ENCODE data around the gene PHOSPHO2.

PHOSPHO2 gene

GRCh38 chr2:169659320-169659719 is 34.9 kb upstream of the PHOSPHO2 start:
- no peak overlapping the region for H3K4me3 ChIP-seq (ENCODE audit: control insufficient read depth, low read depth, low read length)
- TF ChIP-seq, protein P1, sequence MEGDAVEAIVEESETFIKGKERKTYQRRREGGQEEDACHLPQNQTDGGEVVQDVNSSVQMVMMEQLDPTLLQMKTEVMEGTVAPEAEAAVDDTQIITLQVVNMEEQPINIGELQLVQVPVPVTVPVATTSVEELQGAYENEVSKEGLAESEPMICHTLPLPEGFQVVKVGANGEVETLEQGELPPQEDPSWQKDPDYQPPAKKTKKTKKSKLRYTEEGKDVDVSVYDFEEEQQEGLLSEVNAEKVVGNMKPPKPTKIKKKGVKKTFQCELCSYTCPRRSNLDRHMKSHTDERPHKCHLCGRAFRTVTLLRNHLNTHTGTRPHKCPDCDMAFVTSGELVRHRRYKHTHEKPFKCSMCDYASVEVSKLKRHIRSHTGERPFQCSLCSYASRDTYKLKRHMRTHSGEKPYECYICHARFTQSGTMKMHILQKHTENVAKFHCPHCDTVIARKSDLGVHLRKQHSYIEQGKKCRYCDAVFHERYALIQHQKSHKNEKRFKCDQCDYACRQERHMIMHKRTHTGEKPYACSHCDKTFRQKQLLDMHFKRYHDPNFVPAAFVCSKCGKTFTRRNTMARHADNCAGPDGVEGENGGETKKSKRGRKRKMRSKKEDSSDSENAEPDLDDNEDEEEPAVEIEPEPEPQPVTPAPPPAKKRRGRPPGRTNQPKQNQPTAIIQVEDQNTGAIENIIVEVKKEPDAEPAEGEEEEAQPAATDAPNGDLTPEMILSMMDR (conservative IDR thresholded peaks at IDR 0.05; ENCODE audit: control insufficient read depth, insufficient read depth, low read depth, low read length) = no peak
- DNase-seq (ENCODE audit: low read depth) = no peak

DNA sequence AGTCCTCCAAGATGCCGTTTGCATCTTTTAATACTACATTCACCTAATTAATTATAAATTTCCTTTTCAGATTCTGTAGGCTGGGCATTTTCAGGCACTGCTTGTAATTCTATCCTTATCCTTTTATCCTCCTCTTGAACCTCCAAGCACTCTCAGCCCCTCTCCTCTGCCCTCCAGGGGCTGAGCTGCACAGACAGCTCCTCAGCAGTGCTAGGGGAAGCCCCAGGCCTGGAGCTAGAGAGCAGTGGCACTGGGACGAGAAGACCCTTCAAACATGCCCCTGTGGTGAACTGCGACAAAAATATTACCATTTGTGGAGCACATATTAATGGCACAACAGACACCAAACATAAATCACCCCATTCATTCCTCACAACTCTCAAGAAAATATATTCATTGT is 33.0 kb upstream of the PHOSPHO2 start:
- no peak overlapping the region for H3K4me3 ChIP-seq (ENCODE audit: control insufficient read depth, low read depth, low read length)
- TF ChIP-seq, protein P1 (conservative IDR thresholded peaks at IDR 0.05; ENCODE audit: control insufficient read depth, insufficient read depth, low read depth, low read length) = no peak
- no peak for DNase-seq (ENCODE audit: low read depth)

- H3K4me3 ChIP-seq (ENCODE audit: control insufficient read depth, low read depth, low read length) = no peak overlapping the region
- TF ChIP-seq, protein P1 (conservative IDR thresholded peaks at IDR 0.05; ENCODE audit: control insufficient read depth, insufficient read depth, low read depth, low read length) = no peak
- no peak for DNase-seq (ENCODE audit: low read depth)
Observed at GRCh38 chr2:169662744-169663143, 31.5 kb upstream of the PHOSPHO2 start.

DNA sequence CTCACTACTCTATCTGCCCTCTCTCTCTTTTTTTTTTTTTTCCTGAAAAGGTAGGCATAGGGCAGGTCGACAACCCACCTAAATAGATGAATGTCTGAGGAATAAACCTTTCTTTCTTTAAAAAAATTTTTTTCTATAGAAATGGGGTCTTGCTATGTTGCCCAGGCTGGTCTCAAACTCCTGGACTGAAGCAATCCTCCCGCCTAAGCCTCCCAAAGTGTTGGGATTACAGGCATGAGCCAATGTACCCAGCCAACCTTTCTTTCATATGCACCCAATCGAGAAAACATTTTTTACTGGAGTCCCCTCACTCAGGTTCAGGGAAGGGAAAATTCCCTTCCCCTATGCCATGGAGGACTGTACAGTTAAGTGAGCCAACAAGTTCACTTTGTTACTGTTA is 31.0 kb upstream of the PHOSPHO2 start:
- DNase-seq (ENCODE audit: low read depth) = no peak
- TF ChIP-seq, protein P1 (conservative IDR thresholded peaks at IDR 0.05; ENCODE audit: control insufficient read depth, insufficient read depth, low read depth, low read length) = no peak
- H3K4me3 ChIP-seq (ENCODE audit: control insufficient read depth, low read depth, low read length) = no peak overlapping the region

- no peak for DNase-seq (ENCODE audit: low read depth)
- TF ChIP-seq, protein P1 (conservative IDR thresholded peaks at IDR 0.05; ENCODE audit: control insufficient read depth, insufficient read depth, low read depth, low read length) = no peak
- no peak overlapping the region for H3K4me3 ChIP-seq (ENCODE audit: control insufficient read depth, low read depth, low read length)
Observed at GRCh38 chr2:169664600-169664977, 29.7 kb upstream of the PHOSPHO2 start.

DNA sequence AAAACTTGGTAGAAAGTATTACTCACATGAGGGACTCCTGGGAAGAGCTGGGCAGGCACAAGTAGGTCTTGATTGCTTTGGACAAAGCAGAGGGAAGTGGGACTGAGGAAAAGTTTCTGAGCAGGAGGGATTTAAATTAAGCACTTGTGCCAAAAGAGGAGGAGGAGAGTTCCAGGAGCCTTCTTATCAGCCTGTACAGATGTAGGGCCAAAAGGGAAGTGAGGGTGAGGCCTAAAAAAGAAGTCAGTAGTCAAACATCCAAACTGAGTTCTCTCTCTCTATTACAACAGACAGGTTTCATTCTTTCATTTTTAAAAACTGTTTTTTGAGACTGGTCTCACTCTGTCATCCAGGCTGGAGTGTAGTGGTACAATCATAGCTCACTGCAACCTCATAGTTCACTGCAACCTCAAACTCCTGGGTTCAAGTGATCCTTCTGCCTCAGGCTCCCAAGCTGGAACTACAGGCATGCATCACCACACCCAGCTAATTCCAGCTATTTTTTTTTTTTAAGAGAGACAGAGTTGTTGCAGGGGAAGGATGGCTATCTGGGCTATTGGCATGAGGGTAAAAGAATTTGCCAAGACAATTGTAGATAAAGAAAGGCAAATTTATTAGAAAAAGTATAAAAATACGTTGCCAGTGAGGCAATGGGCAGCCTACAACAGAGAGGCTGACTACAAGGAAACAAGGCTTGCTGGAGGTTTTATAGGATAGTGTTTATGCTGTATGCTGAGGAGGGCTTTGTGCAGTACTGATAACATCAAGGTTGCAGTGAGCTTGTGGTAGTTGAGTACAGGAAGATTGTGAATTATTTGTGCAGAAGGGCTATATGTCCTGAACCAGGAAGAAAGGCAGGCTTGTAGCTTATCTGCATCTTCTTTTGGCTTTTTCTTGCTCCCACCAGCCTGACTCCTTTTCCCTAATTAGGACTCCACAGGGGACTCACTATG is 29.0 kb upstream of the PHOSPHO2 start:
- no peak for DNase-seq (ENCODE audit: low read depth)
- TF ChIP-seq, protein P1 (conservative IDR thresholded peaks at IDR 0.05; ENCODE audit: control insufficient read depth, insufficient read depth, low read depth, low read length) = no peak
- H3K4me3 ChIP-seq (ENCODE audit: control insufficient read depth, low read depth, low read length) = no peak overlapping the region

Measured in fibroblast of mammary gland (primary cell).